WTC11 (cell line): Measurements from ENCODE around the gene ALX4. TPM values are rescaled to one million over a fixed set of nuclear protein-coding genes. Genes with fewer than 3 reads are reported as not detected.

Source experiments
- ATAC-seq: fragments of 200-7000 bp; cut with Tn5 transposase; 2 replicates; pipeline ENCODE4 v1.10.0; 2021; ENCODE audit warnings: mild to moderate bottlenecking, moderate library complexity
- CTCF ChIA-PET: fragments of 300-600 bp; sonication (Branson Sonifier 250); formaldehyde crosslinking; loops from one replicate; lab custom pipeline; 2021; ENCODE audit warnings: antibody characterized with exemption; lab: Charles Lee
- POLR2A ChIA-PET: fragments of 350-600 bp; sonication (Branson Sonifier 250); formaldehyde crosslinking; loops from one replicate; lab custom pipeline; 2021; ENCODE audit warnings: antibody characterized with exemption; lab: Charles Lee
- DNase-seq: peaks from one replicate; pipeline ENCODE4 v3.0.0; 2021; ENCODE audit warnings: low spot score
- H3K27ac Mint-ChIP-seq: 2 replicates; pipeline ENCODE4 v1.8.0; 2021; ENCODE audit warnings: mixed read lengths
- H3K27me3 Mint-ChIP-seq: 2 replicates; pipeline ENCODE4 v1.8.0; 2021; ENCODE audit warnings: low read depth, mild to moderate bottlenecking, moderate library complexity, mixed read lengths
- H3K36me3 Mint-ChIP-seq: 2 replicates; pipeline ENCODE4 v1.8.0; 2021; ENCODE audit warnings: mixed read lengths
- H3K4me1 Mint-ChIP-seq: 2 replicates; pipeline ENCODE4 v1.8.0; 2022; ENCODE audit warnings: mixed read lengths
- H3K4me3 Mint-ChIP-seq: 2 replicates; pipeline ENCODE4 v1.8.0; 2021; ENCODE audit warnings: mild to moderate bottlenecking, moderate library complexity, mixed read lengths
- H3K9me3 Mint-ChIP-seq: 2 replicates; pipeline ENCODE4 v1.8.0; 2021; ENCODE audit warnings: mixed read lengths
- ATF1 ChIP-seq: sonication (generic); formaldehyde crosslinking; IDR thresholded peaks from 2 replicates; pipeline ENCODE4 v1.8.1; 2023; ENCODE audit warnings: mild to moderate bottlenecking, moderate library complexity, missing genetic modification reagents
- CBFB ChIP-seq: sonication (generic); formaldehyde crosslinking; IDR thresholded peaks from 2 replicates; pipeline ENCODE4 v1.8.1; 2022; ENCODE audit warnings: mild to moderate bottlenecking, low read depth, missing genetic modification reagents
- ESRRA ChIP-seq: sonication (generic); formaldehyde crosslinking; IDR thresholded peaks from 2 replicates; pipeline ENCODE4 v1.8.1; 2022; ENCODE audit warnings: mild to moderate bottlenecking, missing genetic modification reagents, borderline replicate concordance
- IRF2 ChIP-seq: sonication (generic); formaldehyde crosslinking; IDR thresholded peaks from 2 replicates; pipeline ENCODE4 v1.8.0; 2022; ENCODE audit warnings: low read depth, missing genetic modification reagents, borderline replicate concordance
- NFYB ChIP-seq: sonication (generic); formaldehyde crosslinking; conservative IDR thresholded peaks from 2 replicates; pipeline ENCODE4 v1.8.0; 2022; ENCODE audit warnings: low read depth, missing genetic modification reagents
- NR1H2 ChIP-seq: sonication (generic); formaldehyde crosslinking; IDR thresholded peaks from 2 replicates; pipeline ENCODE4 v1.9.0; 2021; ENCODE audit warnings: mild to moderate bottlenecking, moderate library complexity, missing genetic modification reagents
- NR2C2 ChIP-seq: sonication (generic); formaldehyde crosslinking; IDR thresholded peaks from 2 replicates; pipeline ENCODE4 v1.8.0; 2022; ENCODE audit warnings: mild to moderate bottlenecking, missing genetic modification reagents
- SMAD4 ChIP-seq: sonication (generic); formaldehyde crosslinking; IDR thresholded peaks from 2 replicates; pipeline ENCODE4 v1.8.0; 2022; ENCODE audit warnings: mild to moderate bottlenecking, missing genetic modification reagents
- SOX15 ChIP-seq: fragments of 250-450 bp; sonication (Bioruptor Pico); IDR thresholded peaks from 2 replicates; pipeline ENCODE4 v1.9.0; 2021; ENCODE audit warnings: mild to moderate bottlenecking
- TEAD1 ChIP-seq: sonication (generic); formaldehyde crosslinking; IDR thresholded peaks from 2 replicates; pipeline ENCODE4 v1.8.0; 2022; ENCODE audit warnings: mild to moderate bottlenecking, missing genetic modification reagents
- ZBTB21 ChIP-seq: sonication (generic); formaldehyde crosslinking; IDR thresholded peaks from 2 replicates; pipeline ENCODE4 v1.8.1; 2023; ENCODE audit warnings: mild to moderate bottlenecking, missing genetic modification reagents, borderline replicate concordance
- total RNA-seq: library from RNA; stranded (reverse); gene quantifications from 3 replicates; pipeline ENCODE4 v1.2.3, GENCODE V29; 2021
- TF ChIP-seq, protein P1 (sequence below): sonication (generic); formaldehyde crosslinking; IDR thresholded peaks from 2 replicates; pipeline ENCODE4 v1.8.0; 2022; ENCODE audit warnings: mild to moderate bottlenecking, missing genetic modification reagents
- TF ChIP-seq, protein P2 (sequence below): fragments of 250-450 bp; sonication (Bioruptor Pico); IDR thresholded peaks from 2 replicates; pipeline ENCODE4 v1.9.0; 2021; ENCODE audit warnings: mild to moderate bottlenecking, borderline replicate concordance
- TF ChIP-seq, protein P3 (sequence below): sonication (generic); formaldehyde crosslinking; IDR thresholded peaks from 2 replicates; pipeline ENCODE4 v1.8.1; 2022; ENCODE audit warnings: missing genetic modification reagents, borderline replicate concordance
- TF ChIP-seq, protein P4 (sequence below): sonication (generic); formaldehyde crosslinking; IDR thresholded peaks from 2 replicates; pipeline ENCODE4 v1.8.0; 2023; ENCODE audit warnings: mild to moderate bottlenecking, missing genetic modification reagents
- TF ChIP-seq, protein P5 (sequence below): fragments of 200-600 bp; IDR thresholded peaks from 2 replicates; pipeline ENCODE4 v1.8.0; 2022; ENCODE audit warnings: antibody characterized with exemption
- TF ChIP-seq, protein P6 (sequence below): sonication (generic); formaldehyde crosslinking; IDR thresholded peaks from 2 replicates; pipeline ENCODE4 v1.8.1; 2022; ENCODE audit warnings: low read depth, mild to moderate bottlenecking, moderate library complexity, missing genetic modification reagents, borderline replicate concordance
- TF ChIP-seq, protein P7 (sequence below): sonication (generic); formaldehyde crosslinking; IDR thresholded peaks from 2 replicates; pipeline ENCODE4 v1.8.0; 2022; ENCODE audit warnings: mild to moderate bottlenecking, missing genetic modification reagents
- TF ChIP-seq, protein P8 (sequence below): sonication (generic); formaldehyde crosslinking; IDR thresholded peaks from 2 replicates; pipeline ENCODE4 v1.8.1; 2023; ENCODE audit warnings: mild to moderate bottlenecking, missing genetic modification reagents, moderate library complexity

ALX4 gene
- total RNA-seq, 1 experiment from 2014 or later, result not detected

DNA sequence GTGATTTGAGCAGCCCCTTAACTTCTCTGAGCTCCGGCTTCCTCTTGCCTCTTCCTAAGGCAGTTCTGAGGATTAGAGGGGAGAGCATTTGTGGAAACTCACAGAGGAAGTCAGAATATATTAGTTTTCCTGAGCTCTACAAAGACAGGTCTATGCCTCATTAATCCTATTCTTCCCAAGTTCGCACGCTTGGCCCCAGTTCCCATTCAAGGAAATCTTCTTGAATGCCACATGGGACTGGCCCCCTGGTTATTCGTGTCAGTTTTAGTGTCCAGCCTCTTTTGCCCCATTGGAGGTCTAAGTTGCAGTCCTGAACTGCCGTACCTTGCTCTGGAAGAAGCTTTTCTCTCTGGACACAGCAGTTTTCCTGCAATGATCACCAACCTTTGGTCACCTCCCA lies 37.6 kb upstream of the ALX4 start (continued):
- TF ChIP-seq, protein P1, sequence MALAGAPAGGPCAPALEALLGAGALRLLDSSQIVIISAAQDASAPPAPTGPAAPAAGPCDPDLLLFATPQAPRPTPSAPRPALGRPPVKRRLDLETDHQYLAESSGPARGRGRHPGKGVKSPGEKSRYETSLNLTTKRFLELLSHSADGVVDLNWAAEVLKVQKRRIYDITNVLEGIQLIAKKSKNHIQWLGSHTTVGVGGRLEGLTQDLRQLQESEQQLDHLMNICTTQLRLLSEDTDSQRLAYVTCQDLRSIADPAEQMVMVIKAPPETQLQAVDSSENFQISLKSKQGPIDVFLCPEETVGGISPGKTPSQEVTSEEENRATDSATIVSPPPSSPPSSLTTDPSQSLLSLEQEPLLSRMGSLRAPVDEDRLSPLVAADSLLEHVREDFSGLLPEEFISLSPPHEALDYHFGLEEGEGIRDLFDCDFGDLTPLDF (CRISPR knock-in tag), result no peak
- no peak for TF ChIP-seq ATF1 (CRISPR knock-in tag)
- no peak for TF ChIP-seq SMAD4
- no peak for TF ChIP-seq ESRRA (CRISPR knock-in tag)
- TF ChIP-seq, protein P2, sequence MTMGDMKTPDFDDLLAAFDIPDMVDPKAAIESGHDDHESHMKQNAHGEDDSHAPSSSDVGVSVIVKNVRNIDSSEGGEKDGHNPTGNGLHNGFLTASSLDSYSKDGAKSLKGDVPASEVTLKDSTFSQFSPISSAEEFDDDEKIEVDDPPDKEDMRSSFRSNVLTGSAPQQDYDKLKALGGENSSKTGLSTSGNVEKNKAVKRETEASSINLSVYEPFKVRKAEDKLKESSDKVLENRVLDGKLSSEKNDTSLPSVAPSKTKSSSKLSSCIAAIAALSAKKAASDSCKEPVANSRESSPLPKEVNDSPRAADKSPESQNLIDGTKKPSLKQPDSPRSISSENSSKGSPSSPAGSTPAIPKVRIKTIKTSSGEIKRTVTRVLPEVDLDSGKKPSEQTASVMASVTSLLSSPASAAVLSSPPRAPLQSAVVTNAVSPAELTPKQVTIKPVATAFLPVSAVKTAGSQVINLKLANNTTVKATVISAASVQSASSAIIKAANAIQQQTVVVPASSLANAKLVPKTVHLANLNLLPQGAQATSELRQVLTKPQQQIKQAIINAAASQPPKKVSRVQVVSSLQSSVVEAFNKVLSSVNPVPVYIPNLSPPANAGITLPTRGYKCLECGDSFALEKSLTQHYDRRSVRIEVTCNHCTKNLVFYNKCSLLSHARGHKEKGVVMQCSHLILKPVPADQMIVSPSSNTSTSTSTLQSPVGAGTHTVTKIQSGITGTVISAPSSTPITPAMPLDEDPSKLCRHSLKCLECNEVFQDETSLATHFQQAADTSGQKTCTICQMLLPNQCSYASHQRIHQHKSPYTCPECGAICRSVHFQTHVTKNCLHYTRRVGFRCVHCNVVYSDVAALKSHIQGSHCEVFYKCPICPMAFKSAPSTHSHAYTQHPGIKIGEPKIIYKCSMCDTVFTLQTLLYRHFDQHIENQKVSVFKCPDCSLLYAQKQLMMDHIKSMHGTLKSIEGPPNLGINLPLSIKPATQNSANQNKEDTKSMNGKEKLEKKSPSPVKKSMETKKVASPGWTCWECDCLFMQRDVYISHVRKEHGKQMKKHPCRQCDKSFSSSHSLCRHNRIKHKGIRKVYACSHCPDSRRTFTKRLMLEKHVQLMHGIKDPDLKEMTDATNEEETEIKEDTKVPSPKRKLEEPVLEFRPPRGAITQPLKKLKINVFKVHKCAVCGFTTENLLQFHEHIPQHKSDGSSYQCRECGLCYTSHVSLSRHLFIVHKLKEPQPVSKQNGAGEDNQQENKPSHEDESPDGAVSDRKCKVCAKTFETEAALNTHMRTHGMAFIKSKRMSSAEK (CRISPR knock-in tag), result no peak
- no peak for TF ChIP-seq TEAD1 (CRISPR knock-in tag)
- TF ChIP-seq, protein P3, sequence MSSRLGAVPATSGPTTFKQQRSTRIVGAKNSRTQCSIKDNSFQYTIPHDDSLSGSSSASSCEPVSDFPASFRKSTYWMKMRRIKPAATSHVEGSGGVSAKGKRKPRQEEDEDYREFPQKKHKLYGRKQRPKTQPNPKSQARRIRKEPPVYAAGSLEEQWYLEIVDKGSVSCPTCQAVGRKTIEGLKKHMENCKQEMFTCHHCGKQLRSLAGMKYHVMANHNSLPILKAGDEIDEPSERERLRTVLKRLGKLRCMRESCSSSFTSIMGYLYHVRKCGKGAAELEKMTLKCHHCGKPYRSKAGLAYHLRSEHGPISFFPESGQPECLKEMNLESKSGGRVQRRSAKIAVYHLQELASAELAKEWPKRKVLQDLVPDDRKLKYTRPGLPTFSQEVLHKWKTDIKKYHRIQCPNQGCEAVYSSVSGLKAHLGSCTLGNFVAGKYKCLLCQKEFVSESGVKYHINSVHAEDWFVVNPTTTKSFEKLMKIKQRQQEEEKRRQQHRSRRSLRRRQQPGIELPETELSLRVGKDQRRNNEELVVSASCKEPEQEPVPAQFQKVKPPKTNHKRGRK, result no peak
- TF ChIP-seq, protein P4, sequence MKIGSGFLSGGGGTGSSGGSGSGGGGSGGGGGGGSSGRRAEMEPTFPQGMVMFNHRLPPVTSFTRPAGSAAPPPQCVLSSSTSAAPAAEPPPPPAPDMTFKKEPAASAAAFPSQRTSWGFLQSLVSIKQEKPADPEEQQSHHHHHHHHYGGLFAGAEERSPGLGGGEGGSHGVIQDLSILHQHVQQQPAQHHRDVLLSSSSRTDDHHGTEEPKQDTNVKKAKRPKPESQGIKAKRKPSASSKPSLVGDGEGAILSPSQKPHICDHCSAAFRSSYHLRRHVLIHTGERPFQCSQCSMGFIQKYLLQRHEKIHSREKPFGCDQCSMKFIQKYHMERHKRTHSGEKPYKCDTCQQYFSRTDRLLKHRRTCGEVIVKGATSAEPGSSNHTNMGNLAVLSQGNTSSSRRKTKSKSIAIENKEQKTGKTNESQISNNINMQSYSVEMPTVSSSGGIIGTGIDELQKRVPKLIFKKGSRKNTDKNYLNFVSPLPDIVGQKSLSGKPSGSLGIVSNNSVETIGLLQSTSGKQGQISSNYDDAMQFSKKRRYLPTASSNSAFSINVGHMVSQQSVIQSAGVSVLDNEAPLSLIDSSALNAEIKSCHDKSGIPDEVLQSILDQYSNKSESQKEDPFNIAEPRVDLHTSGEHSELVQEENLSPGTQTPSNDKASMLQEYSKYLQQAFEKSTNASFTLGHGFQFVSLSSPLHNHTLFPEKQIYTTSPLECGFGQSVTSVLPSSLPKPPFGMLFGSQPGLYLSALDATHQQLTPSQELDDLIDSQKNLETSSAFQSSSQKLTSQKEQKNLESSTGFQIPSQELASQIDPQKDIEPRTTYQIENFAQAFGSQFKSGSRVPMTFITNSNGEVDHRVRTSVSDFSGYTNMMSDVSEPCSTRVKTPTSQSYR, result no peak
- TF ChIP-seq, protein P5, sequence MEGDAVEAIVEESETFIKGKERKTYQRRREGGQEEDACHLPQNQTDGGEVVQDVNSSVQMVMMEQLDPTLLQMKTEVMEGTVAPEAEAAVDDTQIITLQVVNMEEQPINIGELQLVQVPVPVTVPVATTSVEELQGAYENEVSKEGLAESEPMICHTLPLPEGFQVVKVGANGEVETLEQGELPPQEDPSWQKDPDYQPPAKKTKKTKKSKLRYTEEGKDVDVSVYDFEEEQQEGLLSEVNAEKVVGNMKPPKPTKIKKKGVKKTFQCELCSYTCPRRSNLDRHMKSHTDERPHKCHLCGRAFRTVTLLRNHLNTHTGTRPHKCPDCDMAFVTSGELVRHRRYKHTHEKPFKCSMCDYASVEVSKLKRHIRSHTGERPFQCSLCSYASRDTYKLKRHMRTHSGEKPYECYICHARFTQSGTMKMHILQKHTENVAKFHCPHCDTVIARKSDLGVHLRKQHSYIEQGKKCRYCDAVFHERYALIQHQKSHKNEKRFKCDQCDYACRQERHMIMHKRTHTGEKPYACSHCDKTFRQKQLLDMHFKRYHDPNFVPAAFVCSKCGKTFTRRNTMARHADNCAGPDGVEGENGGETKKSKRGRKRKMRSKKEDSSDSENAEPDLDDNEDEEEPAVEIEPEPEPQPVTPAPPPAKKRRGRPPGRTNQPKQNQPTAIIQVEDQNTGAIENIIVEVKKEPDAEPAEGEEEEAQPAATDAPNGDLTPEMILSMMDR, result no peak
- TF ChIP-seq CBFB (CRISPR knock-in tag), result no peak
- TF ChIP-seq NR1H2, result no peak
- TF ChIP-seq, protein P6, sequence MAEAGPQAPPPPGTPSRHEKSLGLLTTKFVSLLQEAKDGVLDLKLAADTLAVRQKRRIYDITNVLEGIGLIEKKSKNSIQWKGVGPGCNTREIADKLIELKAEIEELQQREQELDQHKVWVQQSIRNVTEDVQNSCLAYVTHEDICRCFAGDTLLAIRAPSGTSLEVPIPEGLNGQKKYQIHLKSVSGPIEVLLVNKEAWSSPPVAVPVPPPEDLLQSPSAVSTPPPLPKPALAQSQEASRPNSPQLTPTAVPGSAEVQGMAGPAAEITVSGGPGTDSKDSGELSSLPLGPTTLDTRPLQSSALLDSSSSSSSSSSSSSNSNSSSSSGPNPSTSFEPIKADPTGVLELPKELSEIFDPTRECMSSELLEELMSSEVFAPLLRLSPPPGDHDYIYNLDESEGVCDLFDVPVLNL (CRISPR knock-in tag), result no peak
- TF ChIP-seq ZBTB21, result no peak

DNA sequence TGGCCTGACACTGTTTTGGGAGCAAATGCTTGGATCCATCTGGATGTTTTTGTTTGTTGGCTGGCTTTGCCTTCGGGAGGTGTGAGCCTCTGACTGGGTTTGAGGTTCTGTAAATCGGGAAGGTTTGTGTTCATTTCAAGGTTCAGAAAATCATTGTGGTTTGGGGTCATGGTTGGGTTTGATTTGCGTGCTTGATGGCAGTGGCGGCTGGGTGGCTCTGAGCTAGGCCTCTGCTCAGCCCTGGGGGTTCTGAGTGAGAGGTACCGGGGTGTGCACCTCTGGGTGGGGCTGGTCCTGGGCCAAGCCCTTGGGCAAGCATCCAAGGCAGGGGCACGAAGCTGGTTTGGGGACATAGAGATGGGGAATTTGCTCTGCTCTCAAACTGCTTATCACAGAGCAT lies 37.0 kb upstream of the ALX4 start:
- Mint-ChIP-seq H3K27ac (no peak overlapping the region), H3K4me1 (peaks cover 3% of the 10 kb centered on the region; the same call in 1 of the 2 replicates), H3K9me3 (no peaks in the 10 kb centered on the region), H3K4me3 (no peak overlapping the region), H3K27me3 (no peaks in the 10 kb centered on the region; the same call in none of the 2 replicates), H3K36me3 (no peaks in the 10 kb centered on the region)
- ATAC-seq, result no peak
- no peak for TF ChIP-seq IRF2 (CRISPR knock-in tag)
- TF ChIP-seq SOX15 (CRISPR knock-in tag), result no peak
- TF ChIP-seq, protein P7, sequence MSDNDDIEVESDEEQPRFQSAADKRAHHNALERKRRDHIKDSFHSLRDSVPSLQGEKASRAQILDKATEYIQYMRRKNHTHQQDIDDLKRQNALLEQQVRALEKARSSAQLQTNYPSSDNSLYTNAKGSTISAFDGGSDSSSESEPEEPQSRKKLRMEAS, result no peak
- TF ChIP-seq NFYB, result no peak
- TF ChIP-seq, protein P8, sequence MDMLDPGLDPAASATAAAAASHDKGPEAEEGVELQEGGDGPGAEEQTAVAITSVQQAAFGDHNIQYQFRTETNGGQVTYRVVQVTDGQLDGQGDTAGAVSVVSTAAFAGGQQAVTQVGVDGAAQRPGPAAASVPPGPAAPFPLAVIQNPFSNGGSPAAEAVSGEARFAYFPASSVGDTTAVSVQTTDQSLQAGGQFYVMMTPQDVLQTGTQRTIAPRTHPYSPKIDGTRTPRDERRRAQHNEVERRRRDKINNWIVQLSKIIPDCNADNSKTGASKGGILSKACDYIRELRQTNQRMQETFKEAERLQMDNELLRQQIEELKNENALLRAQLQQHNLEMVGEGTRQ (CRISPR knock-in tag), result no peak
- TF ChIP-seq, protein P6 (CRISPR knock-in tag), result no peak
- no peak for TF ChIP-seq NR2C2 (CRISPR knock-in tag)
- CTCF ChIA-PET, result interaction anchor here (2.2 kb wide), 1 partner anchor 81 kb away, joined by 5 read pairs; no protein-coding TSS in a partner anchor
- DNase-seq, result no peak
- POLR2A ChIA-PET, result no interaction called here
